HL-60/S4 (cell line): ENCODE measurements around the gene PLXNB3.

ENCODE experiments used
- in situ Hi-C: fragments of 300-500 bp; cut with MboI; formaldehyde crosslinking; loops from 2 replicates; pipeline ENCODE4 v1.14.3; 2022; ENCODE audit warnings: low sequenced_read_pairs

Gene PLXNB3

DNA sequence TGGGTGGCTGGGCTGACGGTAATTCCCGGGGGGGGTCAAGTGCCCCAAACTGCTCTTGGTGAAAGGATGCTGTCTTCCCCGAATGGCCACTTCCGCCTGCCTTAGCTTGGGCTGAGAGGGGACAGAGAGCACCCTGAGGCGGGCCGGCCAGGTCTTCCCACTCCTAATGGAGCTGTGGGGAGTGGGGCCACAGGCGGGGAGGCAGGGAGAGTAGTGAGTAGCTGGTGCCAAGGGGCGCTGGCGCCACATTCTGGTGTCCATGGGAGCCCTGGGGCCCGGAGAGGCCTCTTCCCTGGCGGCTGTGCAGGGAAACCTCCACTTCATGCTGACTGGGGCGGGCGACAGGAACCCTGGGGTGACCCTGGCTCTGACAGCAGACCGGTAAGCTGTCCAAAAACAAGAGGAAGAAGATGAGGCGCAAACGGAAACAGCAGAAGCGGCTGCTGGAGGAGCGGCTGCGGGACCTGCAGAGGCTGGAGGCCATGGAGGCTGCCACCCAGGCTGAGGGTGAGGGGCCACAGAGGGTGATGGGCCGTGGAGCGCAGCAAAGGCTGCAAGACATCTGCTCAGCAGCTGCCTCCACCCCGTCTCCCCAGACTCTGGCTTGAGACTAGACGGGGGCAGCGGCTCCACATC, 19.4 kb downstream of the PLXNB3 start:
- in situ Hi-C loops, result no loop called here

DNA sequence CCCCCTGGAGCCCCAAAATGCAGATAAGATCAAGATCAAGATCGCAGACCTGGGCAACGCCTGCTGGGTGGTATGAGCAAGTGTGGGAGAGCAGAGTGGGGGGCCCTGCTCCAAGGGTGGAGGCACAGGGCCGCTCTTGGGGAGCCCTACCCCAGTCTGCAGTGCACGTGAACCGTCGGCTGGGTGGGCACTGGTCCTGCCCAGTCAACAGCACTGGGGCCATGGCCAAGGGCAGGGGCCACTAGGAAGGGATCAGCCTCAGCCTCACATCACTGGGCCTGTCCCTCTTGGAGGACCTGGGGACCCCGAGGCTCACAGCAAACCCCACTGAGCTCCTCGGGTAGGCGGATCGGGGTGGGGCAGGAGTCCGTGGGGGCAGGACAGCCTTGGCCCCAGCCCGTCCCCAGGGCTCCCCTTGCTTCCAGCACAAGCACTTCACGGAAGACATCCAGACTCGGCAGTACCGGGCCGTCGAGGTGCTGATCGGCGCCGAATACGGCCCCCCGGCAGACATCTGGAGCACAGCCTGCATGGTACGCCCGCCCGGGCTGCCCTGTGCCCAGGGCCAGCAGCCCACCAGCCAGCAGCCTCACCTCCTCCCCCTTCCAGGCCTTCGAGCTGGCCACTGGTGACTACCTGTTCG, 20.4 kb downstream of the PLXNB3 start:
- in situ Hi-C loops, result no loop called here

DNA sequence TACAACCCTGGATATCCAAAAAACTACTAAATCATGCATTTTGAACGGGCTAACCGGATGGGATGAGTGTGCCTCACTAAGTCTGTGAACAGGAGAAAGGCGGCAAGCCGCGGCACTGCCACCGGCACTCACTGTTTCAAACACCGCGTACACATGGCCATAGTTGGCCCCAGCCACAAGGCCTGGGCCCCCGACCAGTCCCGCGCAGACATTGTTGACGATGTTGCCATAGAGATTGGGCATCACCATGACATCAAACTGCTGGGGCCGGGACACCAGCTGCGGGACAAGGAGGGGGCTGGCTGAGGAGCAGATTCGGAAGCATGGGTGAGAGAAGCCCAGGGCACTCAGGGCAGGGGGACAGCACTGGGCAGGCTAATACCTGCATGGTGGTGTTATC, 22.6 kb downstream of the PLXNB3 start:
- in situ Hi-C loops, result no loop called here

DNA sequence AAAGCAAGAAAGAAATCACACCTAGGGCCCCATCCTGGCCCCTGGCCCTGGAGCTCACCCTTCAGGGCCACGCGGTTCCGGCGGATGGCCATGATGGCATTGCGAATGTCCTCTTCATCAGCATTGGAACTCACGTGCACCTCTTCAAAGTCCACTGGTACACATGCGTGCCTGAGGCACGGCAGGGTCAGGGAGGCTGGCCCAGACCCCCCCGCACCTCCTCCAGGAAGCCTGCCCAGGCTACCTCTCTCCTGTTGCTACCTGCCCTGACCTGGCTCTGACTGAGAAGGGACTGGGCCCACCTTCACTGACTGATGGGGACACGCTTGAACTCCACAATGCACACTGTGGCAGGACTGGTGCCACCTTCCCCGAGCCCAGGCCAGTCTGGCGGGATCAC, 25.6 kb downstream of the PLXNB3 start:
- in situ Hi-C loops, result no loop called here

DNA sequence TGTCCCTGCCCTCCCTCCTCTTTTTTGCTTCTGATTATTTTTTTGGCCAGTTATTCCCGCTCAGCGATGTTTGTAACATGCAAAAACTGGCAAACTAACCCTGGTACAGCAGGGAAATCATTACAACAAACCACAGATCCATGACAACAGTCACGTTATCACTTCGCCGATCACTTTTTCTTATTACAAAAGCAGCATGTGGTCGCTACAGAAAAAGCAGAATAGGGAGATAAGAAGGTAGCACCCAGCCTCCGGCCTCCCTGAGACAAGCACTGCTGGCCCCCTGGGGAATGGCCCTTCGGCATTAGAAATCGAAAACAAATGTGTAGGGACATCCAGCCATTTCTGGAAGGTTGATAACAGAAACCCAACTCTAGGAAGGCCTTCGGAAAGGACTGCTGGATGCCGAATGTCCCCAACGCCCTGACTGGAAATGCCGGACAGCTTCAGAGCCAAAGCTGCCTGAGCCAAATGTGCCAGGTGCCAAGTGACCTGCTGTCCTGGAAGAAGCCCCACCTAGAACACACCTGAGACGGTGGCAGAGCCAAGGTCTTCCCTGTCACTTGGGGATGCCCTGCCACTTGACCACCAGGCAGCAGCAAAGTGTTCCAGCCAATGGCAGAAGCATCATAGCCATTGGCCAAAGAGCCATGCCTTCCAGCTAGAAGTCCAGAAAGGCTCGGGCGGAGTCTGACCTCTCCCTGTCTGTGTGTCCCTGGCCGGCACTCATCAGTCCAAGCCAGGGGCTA, 27.2 kb downstream of the PLXNB3 start:
- in situ Hi-C loops, result no loop called here

DNA sequence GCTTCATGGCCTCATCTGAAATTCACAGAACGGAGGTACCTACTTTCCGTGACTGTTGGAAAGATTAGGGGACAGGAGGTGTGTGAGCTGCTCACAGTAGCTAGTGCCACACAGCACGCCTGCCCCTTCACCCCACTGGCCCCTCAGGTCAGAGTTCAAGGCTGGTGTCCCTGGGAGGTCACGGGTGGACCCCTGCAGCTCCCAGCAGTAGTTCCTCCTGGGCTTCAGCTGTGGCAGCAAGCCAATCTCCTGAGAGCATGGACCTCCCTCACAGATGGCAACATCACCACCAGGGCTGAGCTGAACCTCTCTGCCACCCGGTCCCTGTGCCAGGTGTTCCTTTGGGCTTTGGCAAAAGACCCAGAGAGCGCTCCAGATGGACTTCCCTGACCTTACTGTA, 28.3 kb downstream of the PLXNB3 start:
- in situ Hi-C loops, result no loop called here

DNA sequence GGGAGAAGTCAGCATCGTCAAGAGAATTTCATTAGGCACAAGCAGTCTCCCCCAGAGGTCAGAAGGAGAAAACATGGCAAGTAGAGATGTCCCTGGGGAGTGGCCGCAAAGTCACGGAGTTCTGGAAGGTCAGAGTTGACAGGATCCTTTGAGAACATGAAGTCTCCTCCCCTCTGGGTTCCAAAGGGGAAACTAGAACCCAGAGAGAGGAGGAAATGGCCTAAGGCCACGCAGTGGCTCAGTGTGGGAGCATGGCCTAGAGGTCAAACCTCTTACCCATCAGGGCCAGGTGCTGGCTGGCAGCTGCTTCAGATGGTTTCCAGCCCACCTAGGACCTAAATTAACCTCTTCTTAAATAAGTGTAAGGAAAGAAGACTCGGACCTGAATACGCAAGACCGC, 29.2 kb downstream of the PLXNB3 start:
- in situ Hi-C loops, result no loop called here

DNA sequence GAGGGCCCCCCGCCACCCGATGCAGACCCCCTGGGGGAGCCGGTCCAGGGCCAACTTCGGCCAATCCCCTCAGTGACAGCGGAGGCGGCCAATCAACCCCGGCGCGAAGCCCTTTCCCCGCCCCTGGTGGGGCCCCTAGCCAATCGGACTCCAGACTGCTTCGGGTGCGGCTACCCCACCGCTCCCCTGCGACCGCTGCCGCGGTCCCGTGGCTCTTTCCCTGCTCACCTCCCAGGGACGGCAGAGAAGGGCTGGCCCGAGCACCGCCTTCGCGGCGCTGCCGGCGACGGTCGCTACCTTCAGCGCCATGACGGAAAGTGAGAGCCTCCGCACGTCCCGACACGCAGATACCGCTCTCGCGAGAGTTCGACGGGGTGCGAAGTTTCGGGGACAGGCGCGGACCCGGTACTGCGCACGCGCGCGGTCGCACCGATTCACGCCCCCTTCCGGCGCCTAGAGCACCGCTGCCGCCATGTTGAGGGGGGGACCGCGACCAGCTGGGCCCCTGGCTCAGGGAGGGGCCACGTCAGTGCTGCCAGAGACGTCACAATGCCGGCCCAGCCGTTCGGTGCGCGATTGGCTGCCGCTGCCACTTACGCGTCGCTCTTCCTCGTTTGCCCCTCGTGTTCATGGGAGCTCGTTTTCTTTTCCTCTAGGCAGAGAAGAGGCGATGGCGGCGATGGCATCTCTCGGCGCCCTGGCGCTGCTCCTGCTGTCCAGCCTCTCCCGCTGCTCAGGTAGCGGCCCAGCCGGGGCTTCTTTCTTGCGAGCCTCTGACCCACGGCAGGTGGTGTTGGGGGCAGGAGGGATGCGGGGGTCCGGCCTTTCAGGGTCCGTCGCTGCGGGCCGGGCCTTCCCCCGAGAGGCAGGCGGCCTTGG, 30.2 kb downstream of the PLXNB3 start, which contains the start of the genes IDH3G and SSR4:
Gene IDH3G, minus strand, starts transcription at position 358 of the 879 bp plus-strand sequence. Its CDS starts 49 bp downstream, at position 309.
Gene SSR4, plus strand, starts transcription at position 651 of the 879 bp plus-strand sequence. Its CDS starts 20 bp downstream, at position 671.
- in situ Hi-C loops, result no loop called here

DNA sequence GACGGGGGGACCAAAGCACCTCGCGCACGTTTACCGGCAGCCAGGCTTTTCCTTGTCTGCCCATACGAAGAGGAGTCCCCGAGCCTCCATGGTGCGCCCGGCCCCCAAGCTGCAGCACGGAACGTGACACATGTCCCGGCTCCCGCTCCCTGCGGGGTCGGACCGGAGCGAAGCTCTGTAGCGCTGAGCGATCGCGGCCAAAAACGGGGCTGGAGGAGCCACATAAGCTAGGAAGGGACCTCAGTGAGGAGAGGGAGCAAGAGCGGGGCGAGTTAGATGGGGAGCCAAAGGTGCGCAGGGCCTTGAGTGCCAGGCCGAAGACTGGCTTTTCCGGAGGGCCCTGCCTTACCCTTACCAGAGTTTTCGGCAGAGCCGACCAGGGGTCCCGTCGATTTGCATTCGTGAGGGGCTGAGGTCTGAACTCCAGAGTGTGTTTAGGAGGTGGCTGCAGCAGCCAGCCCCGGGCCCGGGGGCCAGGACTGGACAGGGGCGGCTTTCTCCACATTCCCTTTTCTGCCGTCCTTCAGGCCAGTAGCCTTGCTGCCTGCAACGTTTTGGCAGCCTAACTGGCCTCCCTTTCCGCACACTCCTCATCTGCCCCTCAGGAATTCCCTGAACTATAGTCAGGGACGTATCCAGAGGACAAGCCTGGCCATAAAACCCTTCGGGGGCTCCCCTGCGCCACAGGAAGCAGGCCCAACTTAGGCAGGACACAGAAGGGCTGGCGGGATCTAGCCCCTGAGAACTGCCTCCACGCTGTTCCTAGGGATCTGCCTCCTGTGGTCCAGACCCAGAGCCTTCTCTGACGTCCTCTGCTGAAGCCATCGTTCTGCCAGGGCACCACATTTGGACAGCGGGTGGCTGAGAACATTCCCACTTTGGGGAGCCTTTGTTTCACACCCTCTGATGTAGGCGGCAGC, 31.1 kb downstream of the PLXNB3 start:
- in situ Hi-C loops, result no loop called here

DNA sequence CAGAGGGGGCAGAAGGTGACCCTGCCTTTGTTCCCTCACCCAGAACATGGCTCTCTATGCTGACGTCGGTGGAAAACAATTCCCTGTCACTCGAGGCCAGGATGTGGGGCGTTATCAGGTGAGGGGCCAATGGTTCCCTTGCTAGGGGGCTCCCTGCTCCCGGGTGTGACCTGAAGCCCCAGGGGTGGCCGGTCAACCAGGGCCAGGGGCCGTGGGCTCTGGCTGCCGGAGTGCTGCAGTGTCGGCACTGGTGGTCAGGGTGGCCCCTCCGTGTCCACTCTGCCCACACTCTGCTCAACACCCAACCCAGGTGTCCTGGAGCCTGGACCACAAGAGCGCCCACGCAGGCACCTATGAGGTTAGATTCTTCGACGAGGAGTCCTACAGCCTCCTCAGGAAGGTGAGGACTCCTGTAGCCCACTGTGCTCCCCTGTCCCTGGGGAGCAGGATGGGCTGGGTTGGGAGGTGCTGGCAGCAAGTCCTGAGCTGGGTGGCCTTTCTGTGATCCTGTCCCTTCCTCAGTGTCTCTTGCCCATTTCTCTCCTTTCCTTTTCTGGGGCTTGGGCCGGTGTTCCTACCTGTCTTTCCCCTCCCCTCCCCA, 33.5 kb downstream of the PLXNB3 start:
- in situ Hi-C loops, result no loop called here

DNA sequence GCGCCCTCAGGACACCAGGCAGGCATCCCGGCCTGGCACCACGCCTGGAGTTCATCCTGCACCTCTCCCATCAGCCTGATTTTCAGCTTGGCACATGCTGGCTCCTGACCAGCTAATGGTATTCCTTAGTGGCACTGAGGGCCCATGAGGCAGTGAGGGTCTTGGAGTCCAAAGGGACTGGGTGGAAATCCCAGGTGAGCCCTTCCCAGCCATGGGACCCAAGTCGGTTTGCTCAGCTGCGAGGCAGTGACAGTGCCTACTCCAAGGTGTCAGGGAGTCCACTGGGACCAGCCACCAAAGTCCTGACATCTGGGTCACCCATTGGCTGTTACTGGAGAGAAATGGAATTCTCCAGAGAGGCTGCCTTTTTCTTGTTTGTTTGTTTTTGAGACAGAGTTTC, 35.3 kb downstream of the PLXNB3 start:
- in situ Hi-C loops, result no loop called here

DNA sequence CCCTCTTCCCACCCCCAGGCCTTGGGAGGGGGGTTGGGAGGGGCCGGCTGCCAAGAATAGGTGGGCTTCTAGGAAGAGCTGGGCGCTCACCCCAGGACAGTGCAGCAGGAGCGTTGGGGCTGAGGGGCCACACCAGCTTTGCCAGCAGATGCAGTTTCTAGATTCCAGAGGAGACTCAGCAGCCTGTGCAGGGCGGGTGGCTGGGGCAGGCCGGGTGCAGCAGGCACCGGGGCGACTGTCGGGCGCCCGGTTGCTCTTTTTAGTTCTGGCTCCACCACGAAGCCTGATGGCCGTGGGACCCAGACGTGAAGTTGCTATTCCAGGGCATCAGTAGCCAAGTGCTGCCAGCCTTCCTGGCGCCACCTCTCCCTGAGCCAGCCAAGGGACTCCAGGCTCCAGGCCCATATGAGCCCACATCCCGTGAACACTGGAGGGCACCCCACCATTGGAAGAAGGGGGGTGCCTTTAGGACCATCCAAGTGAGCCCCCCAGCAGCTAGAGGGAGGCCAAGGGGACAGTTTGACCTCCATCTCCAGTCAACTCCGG, 36.2 kb downstream of the PLXNB3 start:
- in situ Hi-C loops, result no loop called here

DNA sequence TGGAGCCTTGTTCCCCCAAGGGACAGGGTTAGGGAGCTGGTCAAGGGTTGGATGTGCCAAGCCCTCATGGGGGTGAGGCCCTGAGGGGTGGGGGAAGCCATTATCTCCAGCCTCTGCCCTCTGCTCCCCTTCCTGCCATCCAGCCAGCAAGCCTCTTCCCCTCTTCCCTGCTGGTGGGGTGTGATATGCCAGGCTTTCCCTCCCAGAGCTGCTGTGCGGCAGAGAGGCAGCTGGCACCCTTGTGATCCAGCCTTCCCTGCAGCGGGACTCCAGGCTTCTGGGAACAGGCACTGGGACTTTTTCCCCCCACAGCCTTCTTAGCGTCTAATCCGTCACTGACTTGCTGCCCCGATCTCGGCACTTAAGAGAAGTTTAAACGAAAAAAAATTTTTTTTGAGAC, 36.7 kb downstream of the PLXNB3 start:
- in situ Hi-C loops, result no loop called here

DNA sequence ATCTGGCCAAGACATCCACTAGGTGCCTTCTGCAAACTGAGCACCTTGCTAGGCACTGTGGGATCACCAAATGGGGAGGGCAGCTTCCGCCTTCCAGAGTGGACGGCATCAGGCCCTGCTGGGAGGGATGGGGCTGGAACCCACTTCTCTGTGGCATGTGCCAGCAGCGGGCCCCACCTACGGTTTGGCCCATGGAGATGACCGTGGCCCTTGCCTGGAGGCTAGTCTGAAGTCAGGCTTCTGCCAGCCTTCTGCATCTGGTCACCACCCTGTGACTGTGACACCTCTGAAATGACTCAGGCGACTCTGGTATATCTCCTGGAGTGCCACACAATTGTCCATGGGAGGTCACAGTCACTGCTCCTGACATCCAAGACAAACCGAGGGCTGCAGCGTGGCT, 37.6 kb downstream of the PLXNB3 start:
- in situ Hi-C loops, result no loop called here

DNA sequence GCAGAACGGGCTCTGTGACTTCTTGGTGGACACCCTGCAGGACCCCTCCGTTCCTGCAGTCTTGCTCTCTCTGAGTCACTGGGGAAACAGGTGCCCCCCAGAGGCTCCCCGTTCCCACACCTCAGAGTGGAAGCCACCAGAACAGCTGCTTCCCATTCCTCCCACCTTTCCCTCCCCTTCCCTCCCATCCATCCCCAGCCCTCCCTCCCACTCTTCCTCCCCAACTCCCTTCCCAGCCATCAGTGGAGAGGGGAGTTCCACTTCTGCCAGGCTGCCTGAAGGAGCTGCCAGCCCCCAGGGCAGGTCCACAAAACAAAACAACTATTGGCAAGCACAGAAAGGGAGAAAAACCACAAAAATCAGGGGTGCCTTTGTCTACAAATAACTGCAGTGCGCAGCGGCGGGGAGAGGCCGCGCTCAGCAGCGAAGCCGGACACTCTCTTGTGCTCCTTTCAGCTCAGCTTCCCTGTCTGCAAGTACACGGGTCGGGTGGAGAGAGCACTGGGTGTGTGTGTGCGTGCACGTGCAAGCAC, 38.5 kb downstream of the PLXNB3 start:
- in situ Hi-C loops, result no loop called here

DNA sequence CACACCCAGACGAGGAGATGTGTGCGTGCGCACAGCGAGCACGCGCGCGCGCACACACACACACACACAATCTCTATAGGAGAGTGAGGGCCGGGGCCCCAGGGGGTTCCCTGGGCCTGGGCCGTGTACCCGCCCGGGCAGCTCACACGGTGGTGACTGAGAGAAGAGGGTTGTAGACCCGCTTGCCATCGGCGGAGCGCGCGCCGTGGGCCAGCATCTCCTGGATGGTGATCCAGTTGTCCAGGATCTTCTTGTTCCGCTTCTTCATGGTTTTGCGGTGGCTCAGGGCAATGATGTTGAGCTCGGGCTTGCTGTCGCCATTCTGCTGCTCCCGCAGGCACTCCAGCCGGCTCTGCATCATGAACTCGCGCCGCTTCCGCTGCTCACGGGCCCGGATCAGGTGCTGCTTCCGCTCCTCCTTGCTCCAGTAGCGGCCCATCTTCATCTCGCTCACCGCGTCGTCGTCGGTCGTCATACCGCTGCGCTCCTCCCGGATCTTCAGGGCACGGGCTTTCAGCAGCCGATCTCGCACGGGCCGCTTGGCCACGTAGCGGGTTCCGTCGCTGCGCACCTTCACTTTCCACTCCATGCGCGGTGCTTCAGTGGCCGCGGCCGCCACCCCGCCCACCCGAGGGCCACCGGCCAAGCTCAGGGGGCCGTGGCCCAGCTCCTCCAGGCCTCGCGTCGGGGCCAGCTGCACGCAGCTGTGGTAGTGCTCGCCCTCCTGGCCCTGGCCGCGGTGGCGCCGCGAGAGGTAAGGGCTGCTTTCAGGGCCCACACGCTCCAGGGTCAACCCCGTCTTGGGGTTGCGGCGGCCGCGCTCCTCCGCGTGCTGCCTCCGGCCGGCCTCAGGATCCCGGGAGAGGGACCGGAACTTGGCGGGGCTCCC, 39.4 kb downstream of the PLXNB3 start:
- in situ Hi-C loops, result no loop called here

DNA sequence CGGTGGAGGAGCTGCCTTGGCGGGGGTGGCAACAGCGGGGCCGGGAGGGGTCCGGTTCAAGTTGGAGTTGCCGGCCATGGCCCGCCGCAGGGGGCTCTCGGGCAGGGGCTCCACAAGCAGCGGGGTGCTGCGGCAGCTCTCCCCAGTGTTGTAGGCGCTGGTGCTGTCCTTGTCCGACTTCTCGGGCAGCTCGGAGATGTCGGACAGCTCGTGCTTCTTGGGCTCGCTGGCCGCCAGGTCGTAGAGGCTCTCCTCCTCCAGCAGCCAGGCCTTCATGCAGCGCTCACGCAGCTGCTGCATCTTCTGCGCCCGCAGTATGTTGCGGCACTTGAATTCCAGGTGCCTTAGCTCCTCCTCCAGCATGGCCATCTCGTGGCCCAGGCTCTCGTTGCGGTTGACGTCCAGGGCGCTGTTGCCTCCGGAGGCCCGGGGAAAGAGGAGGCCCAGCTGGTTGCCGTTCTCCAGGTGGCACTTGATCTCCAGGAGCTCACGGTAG, 40.1 kb downstream of the PLXNB3 start:
- in situ Hi-C loops, result no loop called here

DNA sequence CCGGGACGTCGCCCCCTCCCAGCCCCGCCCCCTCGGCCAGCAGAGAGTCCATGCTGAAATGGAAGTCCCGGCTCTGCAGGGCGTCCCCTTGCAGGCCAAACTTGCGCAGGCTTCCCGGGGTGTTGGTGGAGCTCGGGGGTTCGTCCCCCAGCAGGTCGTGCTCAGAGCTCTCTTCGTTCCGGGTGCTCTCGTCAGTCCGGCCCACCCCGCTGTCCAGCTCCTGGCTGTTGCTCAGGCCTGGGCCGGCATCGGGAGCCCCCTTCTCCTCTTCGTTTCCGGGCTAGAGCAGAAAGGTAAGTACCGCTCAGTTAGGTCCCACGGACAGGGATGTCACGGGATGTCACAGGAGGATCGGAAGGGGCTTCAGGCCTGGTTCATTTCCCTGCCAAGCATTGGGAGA, 40.6 kb downstream of the PLXNB3 start:
- in situ Hi-C loops, result no loop called here
